K562 (cell line): ENCODE results near the gene COX6B2. TPM values are rescaled to one million over a fixed set of nuclear protein-coding genes. Genes with fewer than 3 reads are reported as not detected.

Experiments
- ATAC-seq: fragments of 200-7000 bp; cut with Tn5 transposase; 3 replicates; pipeline ENCODE4 v1.9.1; 2020; ENCODE audit warnings: moderate library complexity
- BruUV-seq: library from RNA; stranded (reverse); fragments of 400-500 nt; replicated peaks from 2 replicates; lab custom pipeline; 2021; lab: Mats Ljungman, UMichigan
- CTCF ChIA-PET: fragments of 300-600 bp; formaldehyde crosslinking; extraction: SDS; loops from one replicate; lab custom pipeline; 2021; ENCODE audit warnings: low intra/inter-chr PET ratio; lab: Yijun Ruan, JAX
- POLR2A ChIA-PET: fragments of 300-600, 350-650 bp; sonication (Branson Sonifier 250); formaldehyde crosslinking; extraction: SDS; loops from one replicate; lab custom pipeline; 2021; ENCODE audit warnings: antibody characterized with exemption, inconsistent platforms; lab: Yijun Ruan, JAX
- DNase-seq, 4 experiments: peaks; one replicate each; pipeline versions ENCODE4 v3.0.0 to v3.0.0-alpha.2; 2011 to 2018; ENCODE audit warnings: low spot score in 3 of 4, mixed read lengths in 3 of 4; ENCODE audit errors: extremely low read depth in 1 of 4
- FAIRE-seq: peaks from 2 replicates; lab custom pipeline; 2011; peaks lifted over from hg19 to GRCh38; lab: Jason Lieb, UNC
- H2AFZ ChIP-seq: 2 replicates; pipeline ENCODE4 v1.6.0; 2011; ENCODE audit warnings: low read depth, low read length, control low read depth, inconsistent platforms
- H3K27ac ChIP-seq: fragments of 200-600 bp; 3 replicates; pipeline ENCODE4 v1.8.0; 2011; ENCODE audit warnings: low read depth, mild to moderate bottlenecking, control low read depth, inconsistent platforms, low read length, moderate library complexity, mixed read lengths; ENCODE audit errors: extremely low read depth
- H3K27me3 ChIP-seq, 2 experiments: fragments of 300-600 bp in 1 of 2; 2 replicates in 1 of 2; 3 replicates in 1 of 2; pipeline versions ENCODE4 v1.6.0 to v1.8.0; 2011; ENCODE audit warnings: inconsistent platforms in 2 of 2, low read length in 2 of 2, mild to moderate bottlenecking in 1 of 2, mixed read lengths in 1 of 2, moderate library complexity in 1 of 2; ENCODE audit not compliant: control insufficient read depth in 2 of 2, insufficient read depth in 2 of 2
- H3K36me3 ChIP-seq: fragments of 300-600 bp; 3 replicates; pipeline ENCODE4 v1.8.0; 2011; ENCODE audit warnings: mild to moderate bottlenecking, low read length, inconsistent platforms; ENCODE audit not compliant: control insufficient read depth, insufficient read depth
- H3K4me1 ChIP-seq, 2 experiments: fragments of 200-600 bp in 1 of 2; replicated peaks in 1 of 2; 2 replicates in 1 of 2; 3 replicates in 1 of 2; pipeline versions ENCODE4 v1.5.1 to v1.8.0; 2011; ENCODE audit warnings: inconsistent platforms in 2 of 2, low read length in 2 of 2, mild to moderate bottlenecking in 1 of 2, mixed read lengths in 1 of 2, moderate library complexity in 1 of 2; ENCODE audit not compliant: control insufficient read depth in 2 of 2, insufficient read depth in 2 of 2
- H3K4me2 ChIP-seq: 2 replicates; pipeline ENCODE4 v1.6.1; 2011; ENCODE audit warnings: low read length, control low read depth, inconsistent platforms, mixed read lengths; ENCODE audit not compliant: insufficient read depth
- H3K4me3 ChIP-seq: fragments of 200-600 bp; sonication (generic), shearing (Covaris generic); 2 replicates; pipeline ENCODE4 v1.5.1; 2016; ENCODE audit warnings: control low read depth, inconsistent platforms
- H3K79me2 ChIP-seq: fragments of 200-600 bp; 3 replicates; pipeline ENCODE4 v1.8.0; 2011; ENCODE audit warnings: low read length, inconsistent platforms; ENCODE audit not compliant: control insufficient read depth, insufficient read depth
- H3K9ac ChIP-seq, 2 experiments: 2 replicates each; pipeline versions ENCODE4 v1.6.0 to v1.6.1; 2011; ENCODE audit warnings: low read depth in 2 of 2, low read length in 2 of 2, control low read depth in 1 of 2, inconsistent platforms in 1 of 2, mild to moderate bottlenecking in 1 of 2, mixed read lengths in 1 of 2; ENCODE audit not compliant: insufficient read depth in 1 of 2
- H3K9me1 ChIP-seq: one replicate; pipeline ENCODE4 v1.6.0; 2011; ENCODE audit warnings: inconsistent platforms, mild to moderate bottlenecking, low read length, moderate library complexity; ENCODE audit not compliant: control insufficient read depth, insufficient read depth
- H3K9me3 ChIP-seq: replicated peaks from 2 replicates; pipeline ENCODE4 v1.5.1; 2011; ENCODE audit warnings: low read depth, low read length, inconsistent platforms; ENCODE audit not compliant: control insufficient read depth, insufficient read depth
- H4K20me1 ChIP-seq: replicated peaks from 2 replicates; pipeline ENCODE4 v1.6.1; 2011; ENCODE audit warnings: low read length, inconsistent platforms, mixed read lengths; ENCODE audit not compliant: control insufficient read depth, insufficient read depth
- HMGXB4 ChIP-seq: sonication (generic); formaldehyde crosslinking; IDR thresholded peaks from 2 replicates; pipeline ENCODE4 v1.8.1; 2023; ENCODE audit warnings: mild to moderate bottlenecking, missing genetic modification reagents
- POLR2G ChIP-seq: fragments of 200-400 bp; formaldehyde crosslinking; IDR thresholded peaks from 2 replicates; pipeline ENCODE4 v1.6.1; 2017; ENCODE audit warnings: low read depth, mild to moderate bottlenecking, antibody characterized with exemption, low read length, moderate library complexity
- TGIF2 ChIP-seq: sonication (generic); formaldehyde crosslinking; IDR thresholded peaks from 2 replicates; pipeline ENCODE4 v1.8.1; 2022; ENCODE audit warnings: mild to moderate bottlenecking, missing genetic modification reagents, moderate library complexity
- WGBS: fragments of 100-300 bp; shearing (Covaris generic); methylation state at CpG from one replicate; pipeline ENCODE4 v1.1.6; 2016; ENCODE audit warnings: low coverage, mixed read lengths; ENCODE audit not compliant: insufficient coverage; ENCODE audit errors: missing lambda C conversion rate; 5-methylcytosine and 5-hydroxymethylcytosine counted together
- in situ Hi-C: fragments of 300-500 bp; cut with MboI; formaldehyde crosslinking; loops from 4 replicates; pipeline ENCODE4 v1.15.0; 2018; ENCODE audit warnings: inconsistent platforms, mixed read lengths
- intact Hi-C: fragments of 100-400 bp; cut with micrococcal nuclease; formaldehyde crosslinking; loops from 2 replicates; pipeline ENCODE4 v1.14.2; 2022
- polyA plus RNA-seq, 8 experiments: library from polyadenylated mRNA; depleted of rRNA in 4 of 8; stranded (reverse) in 5 of 8; unstranded in 3 of 8; fragments of >200 nt; fragmentation: Nextera tagmentation in 2 of 8; fragmentation: Illumina TruSeq in 1 of 8; extraction: Ambion mirVana in 2 of 8; extraction: Trizol in 1 of 8; gene quantifications; 2 replicates each; pipeline versions ENCODE4 v1.2.1 to v1.2.3, GENCODE V29; 2011 to 2014; ENCODE audit warnings: inconsistent platforms in 1 of 8, missing spikeins in 1 of 8
- total RNA-seq, 7 experiments: library from RNA; depleted of rRNA in 6 of 7; stranded (reverse); fragments of >200 nt in 6 of 7; fragmentation: Illumina TruSeq in 2 of 7; extraction: Trizol in 2 of 7; gene quantifications; 2 replicates each; pipeline versions ENCODE4 v1.2.1 to v1.2.3, GENCODE V29; 2011 to 2021; ENCODE audit warnings: low replicate concordance in 1 of 7

The COX6B2 gene
- total and polyA plus RNA-seq, 9 of the 15 experiments (the other 6 are each of a cell fraction or from before 2014, with no cell fraction given): 0.40 to 2.5 (median 0.83) TPM

DNA sequence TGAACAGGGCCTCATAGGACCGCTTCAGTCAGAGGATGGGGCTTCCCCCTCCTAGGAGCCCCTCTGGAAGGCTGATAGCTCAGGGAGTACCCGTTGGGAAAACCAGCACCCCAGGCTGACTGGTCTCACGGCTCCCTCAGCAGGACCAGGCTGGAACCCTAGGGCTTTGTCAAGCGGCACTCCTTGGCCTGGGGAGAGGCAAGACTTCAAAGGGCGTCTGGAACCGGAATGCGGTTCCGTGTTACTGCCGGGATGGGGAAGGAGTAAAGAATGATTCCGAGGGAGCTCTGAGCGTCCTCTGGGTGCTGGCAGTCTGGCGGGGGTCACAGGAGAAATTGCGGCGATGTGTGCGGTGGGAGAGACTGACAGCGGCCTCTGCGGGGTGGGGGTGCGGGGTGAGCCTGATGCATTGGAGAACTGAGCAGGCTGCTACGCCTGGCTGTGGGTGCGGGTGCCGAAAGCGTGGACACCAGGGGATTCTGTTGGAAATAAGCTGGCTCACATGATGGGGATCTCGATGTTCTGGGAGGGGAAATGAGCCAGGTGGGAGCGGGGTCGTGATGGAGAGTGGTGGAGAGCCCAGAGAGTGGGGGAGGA is 1.9 kb downstream of the COX6B2 start:
- H3K4me3 ChIP-seq: no peak overlapping the region
- H3K27ac ChIP-seq: no peak overlapping the region
- H3K9me1 ChIP-seq: peaks cover 5% of the 10 kb centered on the region
- no TSS peak for BruUV-seq
- peaks cover 4 to 52% of the 10 kb centered on the region in 2 experiments; a peak in 4 of 5 replicates for H3K4me1 ChIP-seq
- ChIA-PET POLR2A (interaction anchor here (0.6 to 2.4 kb wide), 9 partner anchors 9 to 1234 kb away, joined by 3 to 11 read pairs (median 4); partner anchors contain the start of genes KMT5C and UBE2S), CTCF (no interaction called here)
- WGBS: 55% methylated on average over 24 of the region's 25 CpGs
- peaks cover 6% of the 10 kb centered on the region for H4K20me1 ChIP-seq
- no peak for FAIRE-seq
- no peak overlapping the region for H3K4me2 ChIP-seq
- no peak for DNase-seq
- in situ Hi-C loops: no loop called here
- TF ChIP-seq HMGXB4 (CRISPR knock-in tag) (no peak), POLR2G (peak; percentile 55), TGIF2 (CRISPR knock-in tag) (no peak)
- H3K36me3 ChIP-seq: peaks cover 13% of the 10 kb centered on the region; the same call in 2 of the 3 replicates
- H3K9ac ChIP-seq: peak overlapping the region in 1 of 2 experiments; percentile 55; a peak in 1 of 4 replicates
- intact Hi-C loops: no loop called here
- H3K27me3 ChIP-seq: peaks cover 9 to 21% of the 10 kb centered on the region in 2 experiments; a peak in 4 of 5 replicates
- ATAC-seq: no peak
- no peak overlapping the region for H2AFZ ChIP-seq
- no peaks in the 10 kb centered on the region for H3K79me2 ChIP-seq
- no peaks in the 10 kb centered on the region for H3K9me3 ChIP-seq
